ENCODE results near the gene ELAVL4. TPM values are rescaled to one million over a fixed set of nuclear protein-coding genes. Genes with fewer than 3 reads are reported as not detected.

The ELAVL4 gene
- total RNA-seq, 2 experiments from 2014 or later: not detected

- H3K9me3 Mint-ChIP-seq: no peaks in the 10 kb centered on the region
- Histone ChIP-seq H3K9me3 (ENCODE audit: control insufficient read depth in 1 of 2, insufficient read depth in 1 of 2, low read length in 2 of 2) (no peaks in the 10 kb centered on the region), H3K4me3 (ENCODE audit: low read length) (no peak overlapping the region), H3K4me1 (ENCODE audit: insufficient read depth, low read length) (peaks cover 4% of the 10 kb centered on the region), H3K36me3 (ENCODE audit: insufficient read depth, low read length) (no peaks in the 10 kb centered on the region), H3K27me3 (ENCODE audit: control insufficient read depth in 1 of 2, insufficient read depth in 2 of 2, low read length in 2 of 2) (peaks cover 14 to 52% of the 10 kb centered on the region in 2 experiments), H3K27ac (ENCODE audit: low read depth in 1 of 2, low read length in 2 of 2) (no peak overlapping the region)
- ChIA-PET CTCF (interaction anchor here (0.9 kb wide), 1 partner anchor 11 kb away, joined by 3 read pairs; no protein-coding TSS in a partner anchor), POLR2A (no interaction called here)
- no peak for TF ChIP-seq CTCF (IDR thresholded peaks at IDR 0.05)
- no peak overlapping the region for H3K4me3 Mint-ChIP-seq
- ATAC-seq (ENCODE audit: poor library complexity) (no peak), DNase-seq (no peak)
- intact Hi-C loops (cut with DNase I, micrococcal nuclease): no loop called here
- peaks cover 61% of the 10 kb centered on the region for H3K27me3 Mint-ChIP-seq
- H3K27ac Mint-ChIP-seq: no peak overlapping the region
- H3K4me1 Mint-ChIP-seq (ENCODE audit: low read depth): peaks cover 21% of the 10 kb centered on the region
- no peaks in the 10 kb centered on the region for H3K36me3 Mint-ChIP-seq (ENCODE audit: low read depth)
Measured at GRCh38 chr1:50112193-50112592, 3.5 kb downstream of the ELAVL4 start.

GRCh38 chr1:50123071-50123470, 14.4 kb downstream of the ELAVL4 start:
- ChIA-PET CTCF (interaction anchor here (1.2 kb wide), 1 partner anchor 11 kb away, joined by 3 read pairs; no protein-coding TSS in a partner anchor), POLR2A (no interaction called here)
- Mint-ChIP-seq H3K36me3 (ENCODE audit: low read depth) (no peaks in the 10 kb centered on the region), H3K9me3 (no peaks in the 10 kb centered on the region), H3K27ac (no peak overlapping the region), H3K4me1 (ENCODE audit: low read depth) (no peaks in the 10 kb centered on the region), H3K27me3 (peaks cover 11% of the 10 kb centered on the region), H3K4me3 (no peak overlapping the region)
- H3K36me3 ChIP-seq (ENCODE audit: insufficient read depth, low read length): no peaks in the 10 kb centered on the region
- no peak overlapping the region for H3K4me3 ChIP-seq (ENCODE audit: low read length)
- no peaks in the 10 kb centered on the region for H3K4me1 ChIP-seq (ENCODE audit: insufficient read depth, low read length)
- TF ChIP-seq CTCF (IDR thresholded peaks at IDR 0.05): no peak
- H3K27me3 ChIP-seq (ENCODE audit: control insufficient read depth in 1 of 2, insufficient read depth in 2 of 2, low read length in 2 of 2): no peaks in the 10 kb centered on the region
- no peak overlapping the region for H3K27ac ChIP-seq (ENCODE audit: low read depth in 1 of 2, low read length in 2 of 2)
- ATAC-seq (ENCODE audit: poor library complexity): no peak
- DNase-seq: no peak
- intact Hi-C loops (cut with DNase I, micrococcal nuclease): no loop called here
- H3K9me3 ChIP-seq (ENCODE audit: control insufficient read depth in 1 of 2, insufficient read depth in 1 of 2, low read length in 2 of 2): no peaks in the 10 kb centered on the region

GRCh38 chr1:50126927-50127715, 18.4 kb downstream of the ELAVL4 start:
- no peaks in the 10 kb centered on the region for H3K36me3 ChIP-seq (ENCODE audit: insufficient read depth, low read length)
- H3K4me1 ChIP-seq (ENCODE audit: insufficient read depth, low read length): no peaks in the 10 kb centered on the region
- no peak for ATAC-seq (ENCODE audit: poor library complexity)
- CTCF ChIA-PET: no interaction called here
- Mint-ChIP-seq H3K27me3 (peaks cover 11% of the 10 kb centered on the region), H3K4me1 (ENCODE audit: low read depth) (no peaks in the 10 kb centered on the region), H3K36me3 (ENCODE audit: low read depth) (no peaks in the 10 kb centered on the region), H3K9me3 (no peaks in the 10 kb centered on the region), H3K4me3 (no peak overlapping the region), H3K27ac (no peak overlapping the region)
- H3K27me3 ChIP-seq (ENCODE audit: control insufficient read depth in 1 of 2, insufficient read depth in 2 of 2, low read length in 2 of 2): no peaks in the 10 kb centered on the region
- POLR2A ChIA-PET: no interaction called here
- no peak overlapping the region for H3K4me3 ChIP-seq (ENCODE audit: low read length)
- intact Hi-C loops (cut with DNase I, micrococcal nuclease): no loop called here
- no peak for TF ChIP-seq CTCF (IDR thresholded peaks at IDR 0.05)
- no peak overlapping the region for H3K27ac ChIP-seq (ENCODE audit: low read depth in 1 of 2, low read length in 2 of 2)
- no peak for DNase-seq
- H3K9me3 ChIP-seq (ENCODE audit: control insufficient read depth in 1 of 2, insufficient read depth in 1 of 2, low read length in 2 of 2): no peaks in the 10 kb centered on the region
